D721Med (cell line): Measurements from ENCODE around the gene ZBTB17.

Experiments
- DNase-seq: peaks from one replicate; pipeline ENCODE4 v3.0.0; 2011; ENCODE audit warnings: low spot score; ENCODE audit not compliant: insufficient read length
- FAIRE-seq: peaks from 2 replicates; lab custom pipeline; 2011; peaks lifted over from hg19 to GRCh38; lab: Jason Lieb, UNC
- CTCF ChIP-seq: IDR thresholded peaks from 2 replicates; pipeline ENCODE4 v1.5.1; 2012; ENCODE audit warnings: mild to moderate bottlenecking, control low read depth; ENCODE audit not compliant: insufficient read depth; ENCODE audit errors: missing control alignments

ZBTB17 gene

GRCh38 chr1:15958793-15959192, 17.1 kb downstream of the ZBTB17 start:
- TF ChIP-seq CTCF = peak; percentile 9
- DNase-seq (no peak), FAIRE-seq (no peak)

- TF ChIP-seq CTCF = no peak
- DNase-seq (no peak), FAIRE-seq (no peak)
Measured at GRCh38 chr1:15958111-15958510, 17.8 kb downstream of the ZBTB17 start.

DNA sequence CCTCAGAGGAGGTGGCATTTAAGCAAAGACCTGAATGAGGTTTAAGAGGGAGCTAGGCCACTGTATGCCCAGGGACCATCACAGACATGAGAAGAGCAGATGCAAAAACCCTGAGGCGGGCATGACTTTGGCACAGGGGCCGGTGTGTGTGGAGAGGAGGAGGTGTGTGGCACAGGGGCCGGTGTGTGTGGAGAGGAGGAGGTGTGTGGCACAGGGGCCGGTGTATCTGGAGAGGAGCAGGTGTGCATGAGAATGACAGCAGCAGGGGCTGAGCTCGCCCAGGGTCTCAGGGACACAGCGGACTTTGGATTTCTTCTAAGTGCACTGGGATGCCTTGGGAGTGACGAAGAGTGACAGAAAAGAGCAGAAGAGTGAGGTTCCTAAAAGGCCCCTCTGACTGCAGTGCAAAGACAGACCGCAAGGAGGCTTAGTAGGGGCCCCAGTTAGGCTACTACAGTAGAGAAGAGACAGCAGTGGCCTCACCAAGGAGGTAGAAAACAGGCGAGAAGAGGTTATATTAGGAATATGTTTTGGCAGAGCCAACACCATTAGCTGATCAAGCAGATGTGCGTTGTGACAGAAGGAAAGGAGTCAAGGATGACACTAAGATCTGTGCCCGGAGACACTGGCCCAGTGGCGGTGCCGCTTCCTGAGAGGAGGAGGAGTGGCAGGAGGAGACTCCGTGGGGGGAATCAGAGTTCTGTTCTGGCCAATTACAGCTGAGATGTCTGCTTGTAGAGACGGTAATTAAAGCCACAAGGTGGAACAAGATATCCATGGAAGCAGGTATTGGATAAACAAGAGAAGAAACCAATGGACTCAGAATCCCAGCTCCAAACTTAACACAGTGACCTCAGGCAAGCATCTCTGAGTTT, 18.4 kb downstream of the ZBTB17 start:
- no peak for DNase-seq
- FAIRE-seq = no peak
- no peak for TF ChIP-seq CTCF

DNA sequence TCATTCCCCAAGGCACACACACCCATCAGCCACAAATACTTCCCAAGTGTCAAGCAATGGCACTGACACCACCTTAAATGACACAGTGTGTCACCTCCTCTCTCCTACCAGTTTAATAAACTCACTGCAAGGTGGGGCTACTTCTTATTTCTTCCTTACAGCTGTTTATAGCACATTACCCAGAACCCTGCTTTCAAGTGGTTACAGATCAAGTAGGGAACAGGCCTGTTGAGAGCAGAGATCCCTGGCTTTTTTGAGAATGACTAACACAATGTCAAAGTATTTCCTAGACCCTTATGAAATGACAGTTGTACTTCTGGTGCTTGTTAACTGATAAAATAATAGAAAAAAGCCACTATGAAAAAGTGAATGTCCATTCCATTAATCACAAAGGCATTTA, 19.8 kb downstream of the ZBTB17 start:
- DNase-seq (no peak), FAIRE-seq (no peak)
- TF ChIP-seq CTCF = no peak

DNA sequence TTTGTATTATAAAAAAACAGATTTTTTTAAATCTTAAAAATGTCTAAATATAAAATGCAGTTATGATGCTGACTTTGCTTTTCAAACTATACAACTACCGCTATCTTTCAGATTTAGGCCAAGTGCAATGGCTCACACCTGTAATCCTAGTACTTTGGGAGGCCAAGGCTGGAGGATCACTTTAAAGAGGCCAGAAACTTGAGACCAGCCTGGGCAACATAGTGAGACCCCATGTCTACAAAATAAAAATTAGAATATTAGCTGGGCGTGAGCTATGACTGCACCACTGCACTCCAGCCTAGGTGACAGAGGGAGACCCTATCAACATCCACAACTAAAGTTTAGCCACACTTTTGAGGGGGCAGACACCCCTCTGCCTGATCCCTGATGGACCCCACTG, 20.3 kb downstream of the ZBTB17 start:
- FAIRE-seq (no peak), DNase-seq (no peak)
- no peak for TF ChIP-seq CTCF

GRCh38 chr1:15954316-15954715, 21.6 kb downstream of the ZBTB17 start:
- no peak for TF ChIP-seq CTCF
- FAIRE-seq (no peak), DNase-seq (no peak)

GRCh38 chr1:15953791-15954241, 22.1 kb downstream of the ZBTB17 start:
- DNase-seq (no peak), FAIRE-seq (no peak)
- TF ChIP-seq CTCF = no peak
